A673 (cell line): Measurements from ENCODE around the gene SLC36A1. TPM values are rescaled to one million over a fixed set of nuclear protein-coding genes. Genes with fewer than 3 reads are reported as not detected.

Experiments used
- BruUV-seq: library from RNA; stranded (reverse); fragments of 400-500 nt; replicated peaks from 2 replicates; lab custom pipeline; 2021; lab: Mats Ljungman, UMichigan
- CTCF ChIA-PET: fragments of 300-600 bp; sonication (Branson Sonifier 250); formaldehyde crosslinking; loops from one replicate; lab custom pipeline; 2022; ENCODE audit warnings: antibody characterized with exemption; lab: Charles Lee
- POLR2A ChIA-PET: fragments of 300-600 bp; sonication (Branson Sonifier 250); formaldehyde crosslinking; loops from one replicate; lab custom pipeline; 2022; ENCODE audit warnings: antibody characterized with exemption; ENCODE audit not compliant: low non-redundant PET; lab: Charles Lee
- DNase-seq: peaks from one replicate; pipeline ENCODE4 v3.0.0-alpha.2; 2015; ENCODE audit warnings: low spot score
- H3K27ac ChIP-seq: fragments of 200-600 bp; sonication (generic); 2 replicates; pipeline ENCODE4 v1.5.1; 2016; ENCODE audit warnings: mixed run types, low read depth, mild to moderate bottlenecking, mixed read lengths, antibody characterized with exemption, low read length; ENCODE audit not compliant: poor library complexity, severe bottlenecking
- H3K27me3 ChIP-seq: fragments of 200-600 bp; sonication (generic); replicated peaks from 2 replicates; pipeline ENCODE4 v1.6.1; 2017; ENCODE audit warnings: mixed run types, low read depth, mild to moderate bottlenecking, mixed read lengths, antibody characterized with exemption, low read length; ENCODE audit not compliant: insufficient read depth, poor library complexity
- H3K36me3 ChIP-seq: fragments of 200-600 bp; sonication (generic); 2 replicates; pipeline ENCODE4 v1.6.1; 2016; ENCODE audit warnings: mixed run types, mild to moderate bottlenecking, mixed read lengths, antibody characterized with exemption, low read length; ENCODE audit not compliant: insufficient read depth, poor library complexity, severe bottlenecking
- H3K4me1 ChIP-seq: fragments of 200-600 bp; sonication (generic); 2 replicates; pipeline ENCODE4 v1.6.1; 2017; ENCODE audit warnings: mixed run types, mild to moderate bottlenecking, mixed read lengths, antibody characterized with exemption, low read length; ENCODE audit not compliant: insufficient read depth, poor library complexity, severe bottlenecking
- H3K4me3 ChIP-seq: fragments of 200-600 bp; sonication (generic); 2 replicates; pipeline ENCODE4 v1.5.1; 2016; ENCODE audit warnings: low read depth, mixed run types, mild to moderate bottlenecking, mixed read lengths, low read length; ENCODE audit not compliant: poor library complexity, severe bottlenecking
- H3K9me3 ChIP-seq: fragments of 200-600 bp; sonication (generic); 2 replicates; pipeline ENCODE4 v1.6.1; 2016; ENCODE audit warnings: mixed run types, low read depth, mild to moderate bottlenecking, mixed read lengths, antibody characterized with exemption, low read length; ENCODE audit not compliant: poor library complexity, severe bottlenecking
- CTCF ChIP-seq: fragments of 300-800, 200-600 bp; sonication (generic); conservative IDR thresholded peaks from 2 replicates; pipeline ENCODE4 v1.5.1; 2017; ENCODE audit warnings: low read depth, mild to moderate bottlenecking, antibody characterized with exemption, low read length, moderate library complexity, mixed read lengths
- EZH2 ChIP-seq: fragments of 200-600 bp; sonication (generic); IDR thresholded peaks from 2 replicates; pipeline ENCODE4 v1.6.1; 2017; ENCODE audit warnings: borderline replicate concordance, low read depth, mild to moderate bottlenecking, mixed read lengths, antibody characterized with exemption, low read length; ENCODE audit not compliant: poor library complexity, severe bottlenecking
- intact Hi-C: fragments of 100-400 bp; cut with micrococcal nuclease; formaldehyde crosslinking; loops from one replicate; pipeline ENCODE4 v1.10.0; 2022; ENCODE audit not compliant: unreplicated experiment
- total RNA-seq: library from RNA; stranded (reverse); gene quantifications from 2 replicates; pipeline ENCODE4 v1.2.3, GENCODE V29; 2021

SLC36A1 gene
- total RNA-seq, 1 experiment from 2014 or later, result 12.5 TPM

- Histone ChIP-seq H3K36me3 (no peaks in the 10 kb centered on the region), H3K4me1 (no peaks in the 10 kb centered on the region), H3K27ac (no peak overlapping the region), H3K4me3 (no peak overlapping the region), H3K27me3 (peaks cover 10% of the 10 kb centered on the region), H3K9me3 (no peaks in the 10 kb centered on the region)
- DNase-seq, result no peak
- intact Hi-C loops, result no loop called here
- no peak for TF ChIP-seq CTCF
- TF ChIP-seq EZH2, result no peak
- CTCF ChIA-PET, result no interaction called here
- POLR2A ChIA-PET, result no interaction called here
- BruUV-seq, result no TSS peak
Observed at GRCh38 chr5:151531581-151531980, 84.2 kb downstream of the SLC36A1 start.

GRCh38 chr5:151532416-151532815 is 85.0 kb downstream of the SLC36A1 start:
- Histone ChIP-seq H3K9me3 (no peaks in the 10 kb centered on the region), H3K27ac (no peak overlapping the region), H3K4me1 (no peaks in the 10 kb centered on the region), H3K36me3 (no peaks in the 10 kb centered on the region), H3K27me3 (peaks cover 10% of the 10 kb centered on the region), H3K4me3 (no peak overlapping the region)
- TF ChIP-seq EZH2 (no peak), CTCF (no peak)
- no TSS peak for BruUV-seq
- ChIA-PET CTCF (no interaction called here), POLR2A (no interaction called here)
- intact Hi-C loops, result no loop called here
- no peak for DNase-seq

GRCh38 chr5:151534350-151534749 is 86.9 kb downstream of the SLC36A1 start:
- ChIA-PET POLR2A (no interaction called here), CTCF (no interaction called here)
- Histone ChIP-seq H3K36me3 (no peaks in the 10 kb centered on the region), H3K27me3 (peaks cover 10% of the 10 kb centered on the region), H3K4me3 (no peak overlapping the region), H3K4me1 (no peaks in the 10 kb centered on the region), H3K27ac (no peak overlapping the region), H3K9me3 (no peaks in the 10 kb centered on the region)
- TF ChIP-seq CTCF (no peak), EZH2 (no peak)
- no peak for DNase-seq
- BruUV-seq, result no TSS peak
- intact Hi-C loops, result no loop called here
